CD4-positive, alpha-beta T cell (primary cell): ENCODE measurements around the gene VWA7. TPM values are rescaled to one million over a fixed set of nuclear protein-coding genes. Genes with fewer than 3 reads are reported as not detected.
A peak's percentile ranks its signal among the peaks of the same experiment; 100 is the strongest.

Source experiments
- ATAC-seq: fragments of 200-7000 bp; cut with Tn5 transposase; one replicate; pipeline ENCODE4 v1.10.0; 2022; ENCODE audit warnings: mild to moderate bottlenecking; ENCODE audit not compliant: poor library complexity
- CTCF ChIA-PET: fragments of 350-600 bp; sonication (Branson Sonifier 250); formaldehyde crosslinking; loops from one replicate; lab custom pipeline; 2021; ENCODE audit warnings: antibody characterized with exemption, inconsistent platforms; lab: Charles Lee
- POLR2A ChIA-PET: fragments of 350-600 bp; sonication (Branson Sonifier 250); formaldehyde crosslinking; loops from one replicate; lab custom pipeline; 2021; ENCODE audit warnings: antibody characterized with exemption, inconsistent platforms; lab: Charles Lee
- DNase-seq, 14 experiments: peaks; one replicate each; pipeline ENCODE4 v3.0.0-alpha.2; 2013 to 2020; ENCODE audit warnings: mixed read lengths in 2 of 14
- H3K27ac ChIP-seq, 2 donors: one replicate each; pipeline versions ENCODE4 v1.5.1 to v1.7.0; 2013; ENCODE audit warnings: low read length in 2 of 2, low read depth in 1 of 2, mild to moderate bottlenecking in 1 of 2
- H3K27me3 ChIP-seq, 2 experiments: 1 replicate in 1 of 2; 2 replicates in 1 of 2; pipeline versions ENCODE4 v1.6.1 to v1.7.0; 2013; ENCODE audit warnings: low read length in 2 of 2, control low read depth in 1 of 2, mild to moderate bottlenecking in 1 of 2, moderate library complexity in 1 of 2; ENCODE audit not compliant: insufficient read depth in 2 of 2, control insufficient read depth in 1 of 2
- H3K36me3 ChIP-seq: one replicate; pipeline ENCODE4 v1.6.1; 2013; ENCODE audit warnings: low read length, control low read depth; ENCODE audit not compliant: insufficient read depth
- H3K4me1 ChIP-seq: one replicate; pipeline ENCODE4 v1.6.1; 2013; ENCODE audit warnings: low read length, control low read depth; ENCODE audit not compliant: insufficient read depth
- H3K4me3 ChIP-seq: one replicate; pipeline ENCODE4 v1.5.1; 2013; ENCODE audit warnings: mild to moderate bottlenecking, low read length, moderate library complexity
- H3K9me3 ChIP-seq, 2 experiments: 1 replicate in 1 of 2; 2 replicates in 1 of 2; pipeline versions ENCODE4 v1.6.1 to v1.7.0; 2013; ENCODE audit warnings: low read length in 2 of 2, mild to moderate bottlenecking in 2 of 2, control low read depth in 1 of 2, moderate library complexity in 1 of 2; ENCODE audit not compliant: control insufficient read depth in 1 of 2, insufficient read depth in 1 of 2
- H3K27ac Mint-ChIP-seq: one replicate; pipeline ENCODE4 v1.8.0; 2020; ENCODE audit warnings: mixed read lengths
- H3K27me3 Mint-ChIP-seq: one replicate; pipeline ENCODE4 v1.8.0; 2021; ENCODE audit warnings: mixed read lengths
- H3K36me3 Mint-ChIP-seq: one replicate; pipeline ENCODE4 v1.8.0; 2021; ENCODE audit warnings: low read depth, mixed read lengths
- H3K4me1 Mint-ChIP-seq: one replicate; pipeline ENCODE4 v1.8.0; 2021; ENCODE audit warnings: low read depth, mixed read lengths
- H3K4me3 Mint-ChIP-seq: one replicate; pipeline ENCODE4 v1.8.0; 2020; ENCODE audit warnings: mild to moderate bottlenecking, mixed read lengths
- H3K9me3 Mint-ChIP-seq: one replicate; pipeline ENCODE4 v1.8.0; 2020; ENCODE audit warnings: mixed read lengths
- CTCF ChIP-seq: fragments of 200-600 bp; IDR thresholded peaks from one replicate; pipeline ENCODE4 v1.8.0; 2022; ENCODE audit warnings: antibody characterized with exemption, mild to moderate bottlenecking
- intact Hi-C, 2 experiments: fragments of 100-400 bp; cut with DNase I in 1 of 2; cut with micrococcal nuclease in 1 of 2; formaldehyde crosslinking; loops; one replicate each; pipeline versions ENCODE4 v1.15.1 to v1.9.0; 2023 to 2025; cut with DNase I, micrococcal nuclease
- total RNA-seq, 174 experiments: library from RNA in 2 of 174; stranded (reverse) in 2 of 174; gene quantifications; one replicate each; pipeline ENCODE4 v1.2.3 and lab custom pipeline; 2021 to 2026

The VWA7 gene
- total RNA-seq, 2 experiments from 2014 or later: 1.7 TPM

DNA sequence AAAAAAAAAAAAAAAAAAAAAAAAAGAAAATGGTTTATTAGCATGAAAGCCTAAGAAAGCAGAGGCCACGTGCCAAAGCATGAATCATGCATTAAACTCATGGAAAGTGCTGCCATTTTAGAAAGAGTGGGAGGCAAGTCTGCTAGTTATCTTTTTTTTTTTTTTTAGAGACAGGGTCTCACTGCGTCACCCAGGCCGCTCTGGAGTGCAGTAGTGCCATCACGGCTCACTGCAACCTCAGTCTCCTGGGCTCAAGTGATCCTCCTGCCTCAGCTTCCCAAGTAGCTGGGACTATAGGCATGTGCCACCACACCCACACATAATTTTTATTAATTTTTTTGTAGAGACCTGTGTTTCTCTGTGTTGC lies 5.2 kb downstream of the VWA7 start:
- H3K4me1 Mint-ChIP-seq: peaks cover 40% of the 10 kb centered on the region
- Histone ChIP-seq H3K27me3 (no peaks in the 10 kb centered on the region), H3K9me3 (no peaks in the 10 kb centered on the region), H3K4me3 (no peak overlapping the region), H3K27ac (no peak overlapping the region), H3K36me3 (no peaks in the 10 kb centered on the region), H3K4me1 (peaks cover 70% of the 10 kb centered on the region)
- peak overlapping the region; percentile 65 for H3K4me3 Mint-ChIP-seq
- peak in 3 of 14 experiments; percentile 24 to 50 (median 36) for DNase-seq
- no peaks in the 10 kb centered on the region for H3K27me3 Mint-ChIP-seq
- ATAC-seq: peak; percentile 31
- no peaks in the 10 kb centered on the region for H3K9me3 Mint-ChIP-seq
- ChIA-PET CTCF (interaction anchor here (0.9 to 1.3 kb wide), 2 partner anchors 43 to 226 kb away, joined by 3 to 4 read pairs; partner anchors contain the start of genes ATP6V1G2 and DDAH2), POLR2A (interaction anchor here (0.6 to 0.9 kb wide), 3 partner anchors 24 to 43 kb away, joined by 3 to 5 read pairs (median 5); partner anchors contain the start of gene DDAH2)
- H3K27ac Mint-ChIP-seq: peak overlapping the region; percentile 42
- no peaks in the 10 kb centered on the region for H3K36me3 Mint-ChIP-seq
- intact Hi-C loops: loop anchor here in 1 of 2 experiments (2.0 kb wide), 1 partner anchor 33 kb away; no protein-coding TSS in a partner anchor
- TF ChIP-seq CTCF: no peak

DNA sequence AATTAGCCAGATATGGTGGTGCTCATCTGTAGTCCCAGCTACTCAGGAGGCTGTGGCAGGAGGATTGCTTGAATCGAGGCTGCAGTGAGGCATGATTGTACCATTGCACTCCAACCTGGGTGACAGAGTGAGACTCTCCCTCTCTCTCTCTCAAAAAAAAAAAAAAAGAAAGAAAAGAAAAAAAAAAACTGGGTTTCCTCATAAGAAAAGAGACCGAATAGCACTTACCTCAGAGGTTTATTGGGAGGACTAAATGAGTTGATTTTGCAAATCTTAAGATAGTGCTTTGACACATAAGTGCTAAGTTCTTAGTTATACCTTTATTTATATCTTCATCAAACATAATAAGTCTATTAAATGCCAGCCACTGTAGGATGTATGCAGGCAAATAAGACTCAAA lies 6.3 kb downstream of the VWA7 start:
- no peaks in the 10 kb centered on the region for H3K9me3 Mint-ChIP-seq
- no peaks in the 10 kb centered on the region for H3K9me3 ChIP-seq
- peaks cover 34% of the 10 kb centered on the region for H3K4me1 Mint-ChIP-seq
- DNase-seq (no peak), ATAC-seq (no peak)
- peak overlapping the region; percentile 36 for H3K27ac Mint-ChIP-seq
- no peaks in the 10 kb centered on the region for H3K36me3 ChIP-seq
- ChIA-PET POLR2A (interaction anchor here (1.2 to 2.0 kb wide), 6 partner anchors 24 to 68 kb away, joined by 3 to 9 read pairs (median 6); partner anchors contain the start of genes ABHD16A, DDAH2, LSM2 and MSH5), CTCF (interaction anchor here (0.6 to 1.7 kb wide), 7 partner anchors 27 to 391 kb away, joined by 3 to 34 read pairs (median 4); partner anchors contain the start of genes DDAH2 and MSH5)
- H3K27me3 ChIP-seq: no peaks in the 10 kb centered on the region
- H3K4me3 ChIP-seq: no peak overlapping the region
- TF ChIP-seq CTCF: no peak
- peaks cover 59% of the 10 kb centered on the region for H3K4me1 ChIP-seq
- no peaks in the 10 kb centered on the region for H3K36me3 Mint-ChIP-seq
- intact Hi-C loops: no loop called here
- no peaks in the 10 kb centered on the region for H3K27me3 Mint-ChIP-seq
- no peak overlapping the region for H3K27ac ChIP-seq
- H3K4me3 Mint-ChIP-seq: no peak overlapping the region

- peaks cover 49% of the 10 kb centered on the region for H3K4me1 ChIP-seq
- Mint-ChIP-seq H3K4me1 (peaks cover 27% of the 10 kb centered on the region), H3K27ac (no peak overlapping the region), H3K9me3 (no peaks in the 10 kb centered on the region), H3K36me3 (no peaks in the 10 kb centered on the region), H3K4me3 (peak overlapping the region; percentile 48), H3K27me3 (no peaks in the 10 kb centered on the region)
- ChIA-PET CTCF (interaction anchor here (0.7 to 1.7 kb wide), 19 partner anchors 8 to 147 kb away, joined by 3 to 34 read pairs (median 4); partner anchors contain the start of genes DDAH2, LSM2 and MSH5), POLR2A (interaction anchor here (0.8 to 2.0 kb wide), 8 partner anchors 25 to 67 kb away, joined by 3 to 9 read pairs (median 4); partner anchors contain the start of genes ABHD16A, CLIC1, DDAH2 and HSPA1A)
- peak; percentile 66 to 89 (median 75) for DNase-seq
- H3K27ac ChIP-seq: no peak overlapping the region
- intact Hi-C loops: loop anchor here (1.0 to 2.0 kb wide), 2 partner anchors 41 kb away; partner anchors contain the start of gene DDAH2 (in 2 of the 2)
- peak; percentile 63 for TF ChIP-seq CTCF
- no peaks in the 10 kb centered on the region for H3K27me3 ChIP-seq
- H3K4me3 ChIP-seq: no peak overlapping the region
- no peaks in the 10 kb centered on the region for H3K36me3 ChIP-seq
- peak; percentile 79 for ATAC-seq
- H3K9me3 ChIP-seq: no peaks in the 10 kb centered on the region
These were observed 7.3 kb downstream of the VWA7 start for GRCh38 chr6:31769684-31770371.
